CD4-positive, alpha-beta T cell treated with Interleukin-21 for 1 hour (primary cell): ENCODE data around the gene PARD3.

ENCODE experiments used
- DNase-seq: peaks from one replicate; pipeline ENCODE4 v3.0.0-alpha.2; 2020

The PARD3 gene

GRCh38 chr10:34171957-34172527 is 643.1 kb downstream of the PARD3 start:
- DNase-seq: no peak

- DNase-seq: no peak
Measured at GRCh38 chr10:34169677-34170076, 645.4 kb downstream of the PARD3 start.

GRCh38 chr10:34169131-34169530 is 646.0 kb downstream of the PARD3 start:
- no peak for DNase-seq

GRCh38 chr10:34168439-34168838 is 646.7 kb downstream of the PARD3 start:
- DNase-seq: no peak

- no peak for DNase-seq
Measured at GRCh38 chr10:34166823-34167222, 648.3 kb downstream of the PARD3 start.

GRCh38 chr10:34166354-34166753 is 648.7 kb downstream of the PARD3 start:
- no peak for DNase-seq

GRCh38 chr10:34164029-34164428 is 651.1 kb downstream of the PARD3 start:
- no peak for DNase-seq

- DNase-seq: no peak
Measured at GRCh38 chr10:34163075-34163905, 651.8 kb downstream of the PARD3 start.

GRCh38 chr10:34161777-34162370 is 653.2 kb downstream of the PARD3 start:
- no peak for DNase-seq

- no peak for DNase-seq
Measured at GRCh38 chr10:34160595-34160994, 654.5 kb downstream of the PARD3 start.

- DNase-seq: no peak
Measured at GRCh38 chr10:34157501-34157900, 657.6 kb downstream of the PARD3 start.

GRCh38 chr10:34156781-34157425 is 658.2 kb downstream of the PARD3 start:
- DNase-seq: no peak

- DNase-seq: no peak
Measured at GRCh38 chr10:34155812-34156211, 659.3 kb downstream of the PARD3 start.

GRCh38 chr10:34154383-34154900 is 660.7 kb downstream of the PARD3 start:
- no peak for DNase-seq

- DNase-seq: no peak
Measured at GRCh38 chr10:34153663-34154382, 661.3 kb downstream of the PARD3 start.

- no peak for DNase-seq
Measured at GRCh38 chr10:34152434-34152833, 662.7 kb downstream of the PARD3 start.

GRCh38 chr10:34151931-34152330 is 663.2 kb downstream of the PARD3 start:
- no peak for DNase-seq

- DNase-seq: no peak
Measured at GRCh38 chr10:34151481-34151880, 663.6 kb downstream of the PARD3 start.

GRCh38 chr10:34150103-34150502 is 665.0 kb downstream of the PARD3 start:
- no peak for DNase-seq

- DNase-seq: no peak
Measured at GRCh38 chr10:34148305-34148657, 666.8 kb downstream of the PARD3 start.

GRCh38 chr10:34147641-34148304 is 667.3 kb downstream of the PARD3 start:
- no peak for DNase-seq

- DNase-seq: no peak
Measured at GRCh38 chr10:34145715-34146114, 669.4 kb downstream of the PARD3 start.
